ENCODE results near the gene USP17L21. TPM values are rescaled to one million over a fixed set of nuclear protein-coding genes. Genes with fewer than 3 reads are reported as not detected.
"Not testable (repeated sequence)": the region's sequence is repeated elsewhere in the genome, so short reads cannot be mapped to it uniquely, and the experiment has no call there.

Gene USP17L21
- total RNA-seq, 1 experiment from 2014 or later: not detected

GRCh38 chr4:9253078-9253477 lies 9.6 kb upstream of the USP17L21 start, which contains the start of gene USP17L19:
TSS of gene USP17L19 (plus strand) at chr4:9253378. CDS start at chr4:9253378, 0 bp downstream.
- H3K4me1 ChIP-seq (ENCODE audit: insufficient read depth, low read length); H3K9ac ChIP-seq (ENCODE audit: extremely low read depth, insufficient read length, low read length); H3K27ac Mint-ChIP-seq; H3T11ph ChIP-seq (ENCODE audit: low read length); H2BK5ac ChIP-seq (ENCODE audit: insufficient read length, low read length); H3K23ac ChIP-seq (ENCODE audit: insufficient read length, low read depth, low read length); H3K27me3 ChIP-seq (ENCODE audit: insufficient read depth, low read length); H3K14ac ChIP-seq (ENCODE audit: insufficient read depth, low read length); H3K18ac ChIP-seq (ENCODE audit: insufficient read length, low read depth, low read length); H2AK5ac ChIP-seq (ENCODE audit: insufficient read length, low read length); H3K79me2 ChIP-seq (ENCODE audit: insufficient read depth, low read length); H3K9me3 Mint-ChIP-seq; H2AFZ ChIP-seq (ENCODE audit: low read length); H2BK20ac ChIP-seq (ENCODE audit: low read depth, low read length, poor library complexity, severe bottlenecking); H2BK15ac ChIP-seq (ENCODE audit: low read depth, low read length); H2BK12ac ChIP-seq (ENCODE audit: insufficient read length, low read depth, low read length); DNase-seq; H3K27me3 Mint-ChIP-seq (ENCODE audit: low read depth); H3K4me1 Mint-ChIP-seq; H3K9me3 ChIP-seq (ENCODE audit: control insufficient read depth, low read depth, low read length); H3K4ac ChIP-seq (ENCODE audit: low read depth, low read length); H2BK120ac ChIP-seq (ENCODE audit: low read depth, low read length, poor library complexity, severe bottlenecking); H3K56ac ChIP-seq (ENCODE audit: insufficient read length, low read depth, low read length); H4K20me1 ChIP-seq (ENCODE audit: control insufficient read depth, insufficient read depth, insufficient read length); H3K4me3 Mint-ChIP-seq; H3K23me2 ChIP-seq (ENCODE audit: insufficient read length, low read depth, low read length, poor library complexity, severe bottlenecking); H3K4me2 ChIP-seq (ENCODE audit: insufficient read depth, insufficient read length, low read length); H3K79me1 ChIP-seq (ENCODE audit: insufficient read depth, low read depth, low read length, poor library complexity, severe bottlenecking); H3K27ac ChIP-seq (ENCODE audit: insufficient read length, low read depth, low read length); H4K91ac ChIP-seq (ENCODE audit: insufficient read length, low read depth, low read length); H4K8ac ChIP-seq (replicated peaks; ENCODE audit: insufficient read length, low read depth, low read length); H3K36me3 Mint-ChIP-seq (ENCODE audit: insufficient read depth in 1 of 3, low read depth in 3 of 3); H4K5ac ChIP-seq (ENCODE audit: insufficient read length, low read depth, low read length): not testable (repeated sequence)
- no CpG with 5 or more reads among the region's 13 CpGs for WGBS (ENCODE audit: extremely low coverage, insufficient read length, low lambda C conversion rate)

GRCh38 chr4:9257824-9258223 lies 4.8 kb upstream of the USP17L21 start, which contains the start of gene USP17L20:
TSS of gene USP17L20 (plus strand) at chr4:9258124. CDS start at chr4:9258124, 0 bp downstream.
- H3K9me3 Mint-ChIP-seq; H4K20me1 ChIP-seq (ENCODE audit: control insufficient read depth, insufficient read depth, insufficient read length); H4K91ac ChIP-seq (ENCODE audit: insufficient read length, low read depth, low read length); H3K18ac ChIP-seq (ENCODE audit: insufficient read length, low read depth, low read length); H3K9me3 ChIP-seq (ENCODE audit: control insufficient read depth, low read depth, low read length); H3K4me1 Mint-ChIP-seq; DNase-seq; H3K14ac ChIP-seq (ENCODE audit: insufficient read depth, low read length); H3K4ac ChIP-seq (ENCODE audit: low read depth, low read length); H3K23ac ChIP-seq (ENCODE audit: insufficient read length, low read depth, low read length); H3K4me3 Mint-ChIP-seq; H4K5ac ChIP-seq (ENCODE audit: insufficient read length, low read depth, low read length); H3T11ph ChIP-seq (ENCODE audit: low read length); H3K27ac Mint-ChIP-seq; H3K79me1 ChIP-seq (ENCODE audit: insufficient read depth, low read depth, low read length, poor library complexity, severe bottlenecking); H3K27me3 Mint-ChIP-seq (ENCODE audit: low read depth); H2BK5ac ChIP-seq (ENCODE audit: insufficient read length, low read length); H3K36me3 Mint-ChIP-seq (ENCODE audit: insufficient read depth in 1 of 3, low read depth in 3 of 3); H4K8ac ChIP-seq (replicated peaks; ENCODE audit: insufficient read length, low read depth, low read length); H2BK15ac ChIP-seq (ENCODE audit: low read depth, low read length); H3K79me2 ChIP-seq (ENCODE audit: insufficient read depth, low read length); H2BK120ac ChIP-seq (ENCODE audit: low read depth, low read length, poor library complexity, severe bottlenecking); H3K27ac ChIP-seq (ENCODE audit: insufficient read length, low read depth, low read length); H3K56ac ChIP-seq (ENCODE audit: insufficient read length, low read depth, low read length); H3K4me1 ChIP-seq (ENCODE audit: insufficient read depth, low read length); H3K27me3 ChIP-seq (ENCODE audit: insufficient read depth, low read length); H2BK12ac ChIP-seq (ENCODE audit: insufficient read length, low read depth, low read length); H3K23me2 ChIP-seq (ENCODE audit: insufficient read length, low read depth, low read length, poor library complexity, severe bottlenecking); H3K9ac ChIP-seq (ENCODE audit: extremely low read depth, insufficient read length, low read length); H2AFZ ChIP-seq (ENCODE audit: low read length); H3K4me2 ChIP-seq (ENCODE audit: insufficient read depth, insufficient read length, low read length); H2BK20ac ChIP-seq (ENCODE audit: low read depth, low read length, poor library complexity, severe bottlenecking); H2AK5ac ChIP-seq (ENCODE audit: insufficient read length, low read length): not testable (repeated sequence)
- no CpG with 5 or more reads among the region's 15 CpGs for WGBS (ENCODE audit: extremely low coverage, insufficient read length, low lambda C conversion rate)
